HG03175 (cell line): ENCODE results near the gene CACNA1B.
"Not testable (repeated sequence)": the region's sequence is repeated elsewhere in the genome, so short reads cannot be mapped to it uniquely, and the experiment has no call there.

Experiments
- ATAC-seq: cut with Tn5 transposase; IDR thresholded peaks from one replicate; pipeline ENCODE4 v1.9.1; 2021; ENCODE audit warnings: mild to moderate bottlenecking, moderate library complexity; ENCODE audit not compliant: unreplicated experiment

CACNA1B gene

DNA sequence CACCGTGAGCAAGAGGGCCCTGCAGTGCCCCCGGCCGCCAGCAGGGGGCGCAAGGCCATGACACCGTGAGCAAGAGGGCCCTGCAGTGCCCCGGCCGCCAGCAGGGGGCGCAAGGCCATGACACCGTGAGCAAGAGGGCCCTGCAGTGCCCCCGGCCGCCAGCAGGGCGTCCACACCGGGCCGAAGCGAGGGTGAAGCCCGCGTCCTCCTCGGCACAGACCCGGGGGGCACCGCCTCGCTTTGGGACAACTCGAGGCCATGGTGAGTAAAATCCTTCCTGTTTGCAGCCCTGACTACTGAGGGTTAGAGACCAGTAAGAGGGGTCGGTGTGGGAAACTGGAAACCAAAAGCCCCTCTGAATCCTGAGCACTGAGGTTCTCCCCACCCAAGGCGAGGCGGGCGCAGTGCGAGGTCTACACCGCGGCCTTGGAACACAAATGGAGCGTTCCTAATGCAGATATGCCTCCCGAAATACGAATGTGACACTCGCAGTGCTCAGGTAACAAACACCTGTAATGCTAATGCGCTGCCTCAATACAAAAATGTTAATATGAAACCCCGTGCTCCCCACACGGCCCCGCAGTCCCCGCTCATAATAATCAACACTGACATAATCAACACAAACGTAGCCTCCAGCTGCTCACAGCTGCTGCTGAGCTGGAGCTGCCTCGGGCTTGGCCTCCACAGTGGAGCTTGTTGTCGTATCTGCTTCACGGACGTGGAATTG lies 249.4 kb downstream of the CACNA1B start:
- not testable (repeated sequence) for ATAC-seq

DNA sequence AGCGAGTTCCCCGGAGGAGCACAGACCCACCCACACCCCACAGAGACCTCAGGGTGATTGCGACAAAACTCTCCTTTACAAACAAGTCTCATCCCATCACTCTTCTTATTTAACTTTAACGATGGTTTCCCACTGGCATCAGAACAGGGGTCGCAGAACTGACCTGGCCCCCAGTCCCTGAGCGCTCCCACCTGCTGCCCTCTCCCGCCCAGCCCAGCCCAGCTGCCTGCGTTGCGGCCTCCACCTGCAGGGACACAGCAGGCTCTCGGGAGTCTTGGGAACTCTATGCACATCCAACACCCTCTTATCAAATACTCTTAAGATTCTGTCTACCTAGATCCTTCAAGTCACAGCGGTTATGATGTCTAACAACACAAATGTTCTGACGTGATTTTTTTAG lies 250.4 kb downstream of the CACNA1B start:
- ATAC-seq: not testable (repeated sequence)

DNA sequence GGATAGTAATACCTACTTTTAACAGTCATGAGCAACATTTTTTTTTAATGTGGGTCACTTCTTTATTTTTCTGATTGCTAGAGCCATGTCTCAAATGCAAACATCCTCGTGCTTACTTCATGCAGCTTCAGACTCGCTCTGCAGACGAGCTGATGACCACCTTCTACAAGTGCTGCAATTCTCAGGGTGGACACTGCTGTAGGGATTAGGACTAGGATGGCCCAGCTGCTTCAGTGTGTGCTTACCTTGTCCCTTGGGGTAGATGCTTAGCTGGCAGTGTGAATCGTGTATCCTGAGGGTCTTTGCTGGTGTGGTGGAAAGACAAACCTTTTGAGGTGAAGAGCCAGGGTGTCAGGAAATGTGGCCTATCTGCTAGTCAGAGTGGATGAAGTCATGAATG lies 251.7 kb downstream of the CACNA1B start:
- not testable (repeated sequence) for ATAC-seq

DNA sequence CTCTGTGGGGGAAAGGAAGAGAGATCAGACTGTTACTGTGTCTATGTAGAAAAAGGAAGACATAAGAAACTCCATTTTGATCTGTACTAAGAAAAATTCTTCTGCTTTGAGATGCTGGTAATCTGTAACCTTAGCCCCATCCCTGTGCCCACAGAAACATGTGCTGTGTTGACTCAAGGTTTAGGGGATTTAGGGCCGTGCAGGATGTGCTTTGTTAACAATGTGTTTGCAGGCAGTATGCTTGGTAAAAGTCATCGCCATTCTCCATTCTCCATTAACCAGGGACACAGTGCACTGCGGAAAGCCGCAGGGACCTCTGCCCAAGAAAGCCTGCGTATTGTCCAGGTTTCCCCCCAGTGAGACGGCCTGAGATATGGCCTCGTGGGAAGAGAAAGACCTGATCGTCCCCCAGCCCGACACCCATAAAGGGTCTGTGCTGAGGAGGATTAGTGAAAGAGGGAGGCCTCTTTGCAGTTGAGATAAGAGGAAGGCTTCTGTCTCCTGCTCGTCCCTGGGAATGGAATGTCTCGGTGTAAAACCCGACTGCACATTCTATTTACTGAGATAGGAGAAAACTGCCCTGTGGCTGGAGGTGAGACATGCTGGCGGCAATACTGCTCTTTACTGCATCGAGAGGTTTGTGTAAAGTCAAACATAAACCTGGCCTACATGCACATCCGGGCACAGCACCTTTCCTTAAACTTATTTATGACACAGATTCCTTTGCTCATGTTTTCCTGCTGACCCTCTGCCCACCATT lies 255.5 kb downstream of the CACNA1B start:
- ATAC-seq: not testable (repeated sequence)

DNA sequence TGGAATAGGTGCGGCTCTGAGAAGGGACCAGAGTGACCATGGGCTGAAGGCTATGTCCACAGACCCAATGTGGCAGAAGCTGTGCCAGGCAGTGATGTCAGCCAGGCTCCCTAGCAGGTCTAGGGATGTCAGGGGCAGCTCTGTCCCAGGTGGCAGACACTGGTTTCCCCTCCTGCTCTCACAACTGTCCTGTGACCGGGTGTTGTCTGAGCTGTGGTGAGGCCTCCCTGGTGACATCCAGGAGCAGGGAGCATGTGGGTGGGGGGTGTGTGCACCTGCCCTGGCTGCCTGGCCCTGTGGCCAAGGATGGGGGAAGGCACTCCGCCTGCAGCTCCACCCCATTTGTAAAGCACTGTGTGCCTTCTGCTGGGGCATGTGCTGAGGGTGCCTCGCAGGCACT lies 257.0 kb downstream of the CACNA1B start:
- ATAC-seq: not testable (repeated sequence)

DNA sequence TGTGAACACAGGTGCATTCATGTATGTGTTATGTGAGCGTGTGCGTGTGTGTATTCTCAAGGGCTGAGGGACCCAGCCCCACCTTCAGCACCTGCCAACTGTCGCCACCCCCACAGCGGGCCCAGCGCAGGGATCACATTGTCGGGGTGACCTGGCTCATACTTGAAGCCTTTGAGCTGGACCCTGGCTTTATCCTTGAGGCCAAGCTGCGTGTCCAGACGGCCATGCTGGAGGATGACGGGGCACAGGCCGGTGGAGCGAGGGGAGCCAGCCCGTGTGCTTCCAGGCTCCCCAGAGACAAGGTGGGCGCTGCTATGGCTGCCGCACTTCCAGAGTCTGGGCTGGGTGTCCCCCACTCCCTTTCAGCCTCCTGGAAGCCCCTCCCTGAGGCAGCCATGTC lies 261.5 kb downstream of the CACNA1B start:
- not testable (repeated sequence) for ATAC-seq

DNA sequence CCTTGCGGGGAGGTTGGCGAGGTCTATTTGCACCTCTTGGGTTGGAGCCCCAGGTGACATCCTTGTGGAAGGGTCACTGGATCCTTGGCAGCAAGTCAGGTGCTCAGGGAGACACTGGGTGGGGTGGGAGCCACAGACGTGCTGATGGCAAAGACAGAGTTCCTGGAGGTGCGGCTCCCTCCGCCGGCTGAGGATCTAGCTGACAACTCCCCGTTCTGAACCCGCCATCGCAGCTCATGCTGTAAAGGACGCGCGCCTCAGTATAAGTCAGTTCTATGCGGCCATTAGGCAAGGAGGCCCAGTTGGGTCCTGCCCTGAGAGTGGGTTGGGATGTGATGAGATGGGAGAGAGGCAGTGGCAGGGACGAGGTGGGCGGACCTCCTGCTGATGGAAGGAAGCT lies 263.4 kb downstream of the CACNA1B start:
- ATAC-seq: not testable (repeated sequence)

DNA sequence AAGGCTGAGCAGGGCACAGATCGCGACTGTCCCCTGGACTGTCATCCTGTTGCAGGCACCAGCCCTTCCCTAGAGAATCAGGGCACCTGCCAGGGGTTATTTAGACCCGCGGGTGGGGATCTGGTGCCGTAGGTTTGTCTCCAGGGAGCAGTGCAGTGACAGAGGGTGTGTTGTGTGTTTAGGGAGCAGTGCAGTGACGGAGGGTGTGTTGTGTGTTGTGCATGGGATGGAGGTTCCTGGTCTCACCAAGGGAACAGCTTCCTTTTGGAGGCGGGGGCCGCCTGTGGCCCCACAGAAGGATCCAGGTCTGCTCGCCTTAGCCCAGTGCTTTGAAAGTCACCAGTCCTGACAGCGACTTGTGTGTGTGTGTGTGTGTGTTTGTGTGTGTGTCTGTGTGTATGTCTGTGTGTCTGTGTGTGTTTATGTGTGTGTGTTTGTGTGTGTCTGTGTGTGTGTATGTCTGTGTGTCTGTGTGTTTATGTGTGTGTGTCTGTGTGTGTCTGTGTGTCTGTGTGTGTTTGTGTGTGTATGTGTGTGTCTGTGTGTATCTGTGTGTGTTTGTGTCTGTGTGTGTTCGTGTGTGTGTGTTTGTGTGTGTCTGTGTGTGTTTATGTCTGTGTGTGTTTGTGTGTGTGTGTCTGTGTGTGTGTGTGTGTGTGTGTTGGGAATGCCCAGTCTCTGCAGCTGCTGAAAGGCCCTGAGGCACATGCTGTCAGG lies 265.1 kb downstream of the CACNA1B start:
- not testable (repeated sequence) for ATAC-seq

DNA sequence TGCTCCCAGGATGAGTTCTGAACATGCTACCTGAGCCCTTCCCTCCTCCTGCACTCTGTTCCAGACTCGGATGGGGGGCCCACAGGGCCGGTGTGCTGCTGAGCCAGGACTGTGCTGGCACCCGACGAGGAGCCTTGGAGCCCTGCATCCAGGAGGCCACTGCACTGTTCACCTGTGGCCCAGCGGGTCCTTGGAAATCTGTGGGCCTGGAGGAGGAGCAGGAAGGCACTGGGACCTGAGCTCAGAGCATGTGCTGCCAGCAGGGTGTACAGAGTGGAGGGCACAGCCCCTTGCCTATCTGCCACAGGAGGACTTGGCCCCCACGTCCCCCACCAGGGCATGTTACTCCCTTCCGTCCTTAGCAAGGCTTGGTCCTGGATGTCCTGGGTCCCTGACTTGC lies 265.9 kb downstream of the CACNA1B start:
- ATAC-seq: not testable (repeated sequence)

DNA sequence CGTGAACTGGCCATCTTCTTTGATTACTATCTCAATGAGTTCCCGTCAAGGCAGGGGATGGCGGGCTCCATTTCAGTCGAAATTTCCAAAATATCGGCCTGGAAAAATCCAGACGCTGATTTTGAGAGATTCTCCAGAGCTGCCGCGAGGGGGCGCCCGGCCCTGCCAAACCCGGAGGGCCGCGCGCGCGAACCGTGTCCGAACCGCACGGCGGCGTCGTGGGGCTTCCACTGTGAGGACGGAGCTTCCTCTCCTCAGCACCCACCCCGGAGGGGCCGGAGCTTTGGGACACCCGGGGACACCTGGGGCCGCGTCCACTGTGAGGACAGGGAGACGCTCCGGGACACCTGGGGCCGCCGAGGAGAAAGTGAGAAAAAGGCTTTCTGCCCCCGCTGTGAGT lies 270.0 kb downstream of the CACNA1B start:
- ATAC-seq: not testable (repeated sequence)

DNA sequence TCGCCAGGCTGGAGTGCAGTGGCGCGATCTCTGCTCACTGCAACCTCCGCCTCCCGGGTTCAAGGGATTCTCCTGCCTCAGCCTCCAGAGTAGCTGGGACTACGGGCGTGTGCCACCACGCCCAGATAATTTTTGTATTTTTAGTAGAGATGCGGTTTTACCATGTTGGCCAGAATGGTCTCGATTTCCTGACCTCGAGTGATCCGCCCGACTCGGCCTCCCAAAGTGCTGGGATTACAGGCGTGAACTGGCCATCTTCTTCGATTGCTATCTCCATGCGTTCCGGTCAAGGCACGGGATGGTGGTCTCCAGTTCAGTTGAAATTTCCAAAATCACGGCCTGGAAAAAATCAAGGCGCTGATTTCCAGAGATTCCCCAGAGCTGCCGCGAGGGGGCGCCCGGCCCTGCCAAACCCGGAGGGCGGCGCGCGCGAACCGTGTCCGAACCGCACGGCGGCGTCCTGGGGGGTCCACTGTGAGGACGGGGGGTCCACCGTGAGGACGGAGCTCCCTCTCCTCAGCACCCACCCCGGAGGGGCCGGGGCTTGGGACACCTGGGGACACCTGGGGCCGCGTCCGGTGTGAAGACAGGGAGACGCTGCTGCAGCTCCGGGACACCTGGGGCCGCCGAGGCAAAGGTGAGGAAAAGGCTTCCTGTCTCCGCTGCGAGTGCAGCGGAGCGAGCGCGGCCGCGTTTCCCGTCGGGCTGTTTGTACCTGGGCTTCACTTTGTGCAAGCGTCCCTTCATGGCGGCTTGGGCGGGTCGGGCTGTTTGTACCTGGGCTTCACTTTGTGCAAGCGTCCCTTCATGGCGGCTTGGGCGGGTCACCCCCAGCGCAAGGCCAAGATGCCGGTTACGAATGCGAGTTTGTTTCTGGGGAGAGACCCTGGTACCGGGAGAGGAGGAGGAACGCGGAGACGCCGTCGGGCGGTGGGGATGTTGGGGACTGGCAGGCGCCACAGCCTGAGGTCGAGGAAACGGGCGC lies 272.4 kb downstream of the CACNA1B start:
- not testable (repeated sequence) for ATAC-seq

DNA sequence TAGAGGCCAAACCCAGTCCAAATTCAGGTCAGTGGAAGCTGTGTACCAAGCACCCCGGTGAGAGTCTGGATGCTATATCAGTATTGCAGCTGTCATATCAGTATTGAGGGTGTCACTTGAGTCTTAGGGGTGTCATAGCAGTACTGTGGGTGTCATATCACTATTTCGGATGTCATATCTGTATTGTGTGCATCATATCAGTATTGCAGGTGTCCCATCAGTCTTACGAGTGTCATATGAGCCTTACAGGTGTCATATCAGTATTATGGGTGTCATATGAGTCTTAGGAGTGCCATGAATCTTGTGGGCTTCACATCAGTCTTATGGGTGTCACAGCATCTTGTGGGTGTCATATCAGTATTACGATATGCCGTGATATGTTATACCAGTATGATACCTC lies 278.2 kb downstream of the CACNA1B start:
- ATAC-seq: not testable (repeated sequence)

DNA sequence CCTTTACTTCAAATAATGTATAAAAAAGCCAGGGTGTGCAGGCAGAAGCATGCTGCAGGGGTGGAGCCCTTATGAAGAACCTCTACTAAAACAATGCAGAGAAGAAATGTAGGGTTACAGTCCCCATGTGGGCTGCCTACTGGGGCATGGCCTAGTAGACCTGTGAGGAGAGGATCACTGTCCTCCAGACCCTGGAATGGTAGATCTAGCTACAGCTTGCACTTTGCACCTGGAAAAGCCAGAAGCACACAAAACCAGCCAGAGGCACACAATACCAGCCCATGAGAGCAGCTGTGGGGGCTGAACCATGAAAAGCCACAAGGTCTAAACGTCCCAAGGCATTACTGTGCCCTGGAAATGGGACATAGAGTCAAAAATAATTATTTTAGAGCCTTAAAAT lies 289.2 kb downstream of the CACNA1B start:
- ATAC-seq: not testable (repeated sequence)
